Natural killer cell (primary cell): ENCODE measurements around the gene BOLA2B. TPM values are rescaled to one million over a fixed set of nuclear protein-coding genes. Genes with fewer than 3 reads are reported as not detected.

Experiments
- ATAC-seq, 3 donors: fragments of 150-1000 bp in 2 of 3; fragments of 200-7000 bp in 1 of 3; cut with Tn5 transposase; 1 replicate in 1 of 3; 2 replicates in 2 of 3; pipeline ENCODE4 v1.10.0; 2021; ENCODE audit warnings: mild to moderate bottlenecking in 2 of 3, moderate library complexity in 2 of 3
- DNase-seq, 2 donors: peaks; one replicate each; pipeline versions ENCODE4 v3.0.0 to v3.0.0-alpha.2; 2013 to 2021; ENCODE audit warnings: mixed read lengths in 1 of 2
- H3K27ac ChIP-seq: one replicate; pipeline ENCODE4 v1.5.1; 2013; ENCODE audit warnings: mild to moderate bottlenecking, low read length
- H3K27me3 ChIP-seq: one replicate; pipeline ENCODE4 v1.6.1; 2013; ENCODE audit warnings: low read length; ENCODE audit not compliant: control insufficient read depth, insufficient read depth
- H3K36me3 ChIP-seq: one replicate; pipeline ENCODE4 v1.6.1; 2013; ENCODE audit warnings: low read length; ENCODE audit not compliant: control insufficient read depth, insufficient read depth
- H3K4me1 ChIP-seq: one replicate; pipeline ENCODE4 v1.6.1; 2013; ENCODE audit warnings: low read length; ENCODE audit not compliant: control insufficient read depth, insufficient read depth
- H3K4me3 ChIP-seq: one replicate; pipeline ENCODE4 v1.5.1; 2013; ENCODE audit warnings: low read length
- H3K9me3 ChIP-seq: one replicate; pipeline ENCODE4 v1.6.1; 2013; ENCODE audit warnings: low read length; ENCODE audit not compliant: control insufficient read depth, insufficient read depth
- H3K27ac Mint-ChIP-seq, 2 donors: one replicate each; pipeline ENCODE4 v1.8.0; 2022; ENCODE audit warnings: mild to moderate bottlenecking in 2 of 2, mixed read lengths in 2 of 2, moderate library complexity in 1 of 2
- H3K27me3 Mint-ChIP-seq, 2 donors: one replicate each; pipeline ENCODE4 v1.8.0; 2022; ENCODE audit warnings: low read depth in 2 of 2, mixed read lengths in 2 of 2
- H3K36me3 Mint-ChIP-seq: one replicate; pipeline ENCODE4 v1.8.0; 2022; ENCODE audit warnings: mixed read lengths
- H3K4me1 Mint-ChIP-seq, 2 donors: one replicate each; pipeline ENCODE4 v1.8.0; 2022; ENCODE audit warnings: mixed read lengths in 2 of 2
- H3K4me3 Mint-ChIP-seq: one replicate; pipeline ENCODE4 v1.8.0; 2022; ENCODE audit warnings: mild to moderate bottlenecking, moderate library complexity, mixed read lengths
- H3K9me3 Mint-ChIP-seq, 2 donors: one replicate each; pipeline ENCODE4 v1.8.0; 2022; ENCODE audit warnings: mixed read lengths in 2 of 2
- CTCF ChIP-seq: fragments of 200-600 bp; IDR thresholded peaks from one replicate; pipeline ENCODE4 v1.8.0; 2022; ENCODE audit warnings: antibody characterized with exemption
- WGBS: methylation state at CpG from one replicate; pipeline ENCODE4 v1.1.7; 2013; ENCODE audit warnings: missing lambda C conversion rate; ENCODE audit not compliant: insufficient coverage; 5-methylcytosine and 5-hydroxymethylcytosine counted together
- intact Hi-C: fragments of 100-400 bp; cut with micrococcal nuclease; formaldehyde crosslinking; loops from one replicate; pipeline ENCODE4 v1.14.2; 2022
- total RNA-seq, 4 donors: library from RNA; stranded (reverse); fragments of 120-200 nt in 1 of 4; gene quantifications; one replicate each; pipeline versions ENCODE4 v1.2.3 to v1.2.4, GENCODE V29; 2013 to 2022

The BOLA2B gene
- total RNA-seq, 3 donors from 2014 or later (not counting 1 experiment from before 2014, with no cell fraction given): 63.0 to 94.3 (median 70.6) TPM

DNA sequence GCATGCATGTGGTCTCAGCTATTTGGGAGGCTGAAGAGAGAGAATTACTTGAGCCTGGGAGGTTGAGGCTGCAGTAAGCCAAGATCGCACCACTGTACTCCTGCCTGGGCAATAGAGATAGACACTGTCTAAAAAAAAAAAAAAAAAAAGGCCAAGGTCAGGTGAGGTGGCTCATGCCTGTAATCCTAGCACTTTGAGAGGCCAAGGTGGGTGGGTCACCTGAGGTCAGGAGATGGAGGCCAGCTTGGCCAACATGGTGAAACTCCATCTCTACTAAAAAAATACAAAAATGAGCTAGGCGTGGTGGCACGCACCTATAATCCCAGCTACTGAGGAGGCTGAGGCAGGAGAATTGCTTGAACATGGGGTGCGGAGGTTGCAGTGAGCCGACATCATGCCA, 38.3 kb downstream of the BOLA2B start:
- intact Hi-C loops: no loop called here

GRCh38 chr16:30152517-30152916, 40.9 kb downstream of the BOLA2B start:
- Mint-ChIP-seq H3K27ac (no peak overlapping the region), H3K9me3 (peaks cover 2 to 3% of the 10 kb centered on the region in 2 donors), H3K27me3 (no peaks in the 10 kb centered on the region), H3K4me1 (no peaks in the 10 kb centered on the region), H3K4me3 (no peak overlapping the region), H3K36me3 (peaks cover 9% of the 10 kb centered on the region)
- Histone ChIP-seq H3K4me3 (no peak overlapping the region), H3K36me3 (no peaks in the 10 kb centered on the region), H3K9me3 (peaks cover 11% of the 10 kb centered on the region), H3K27ac (no peak overlapping the region), H3K4me1 (peaks cover 4% of the 10 kb centered on the region), H3K27me3 (no peaks in the 10 kb centered on the region)
- DNase-seq: no peak
- WGBS: 97% methylated on average over 6 of the region's 9 CpGs
- intact Hi-C loops: no loop called here
- no peak for TF ChIP-seq CTCF
- ATAC-seq: no peak

More for the DNA sequence above, 38.3 kb downstream of the BOLA2B start:
- Histone ChIP-seq H3K36me3 (no peaks in the 10 kb centered on the region), H3K4me3 (no peak overlapping the region), H3K9me3 (peaks cover under 1% of the 10 kb centered on the region), H3K4me1 (peaks cover 2% of the 10 kb centered on the region), H3K27me3 (no peaks in the 10 kb centered on the region), H3K27ac (no peak overlapping the region)
- TF ChIP-seq CTCF: no peak
- no peak overlapping the region for H3K4me3 Mint-ChIP-seq
- DNase-seq: no peak
- ATAC-seq: no peak
- WGBS: 93% methylated on average over 5 of the region's 5 CpGs
- no peaks in the 10 kb centered on the region for H3K4me1 Mint-ChIP-seq
- H3K27me3 Mint-ChIP-seq: no peaks in the 10 kb centered on the region
- no peaks in the 10 kb centered on the region for H3K9me3 Mint-ChIP-seq
- no peaks in the 10 kb centered on the region for H3K36me3 Mint-ChIP-seq
- no peak overlapping the region for H3K27ac Mint-ChIP-seq

DNA sequence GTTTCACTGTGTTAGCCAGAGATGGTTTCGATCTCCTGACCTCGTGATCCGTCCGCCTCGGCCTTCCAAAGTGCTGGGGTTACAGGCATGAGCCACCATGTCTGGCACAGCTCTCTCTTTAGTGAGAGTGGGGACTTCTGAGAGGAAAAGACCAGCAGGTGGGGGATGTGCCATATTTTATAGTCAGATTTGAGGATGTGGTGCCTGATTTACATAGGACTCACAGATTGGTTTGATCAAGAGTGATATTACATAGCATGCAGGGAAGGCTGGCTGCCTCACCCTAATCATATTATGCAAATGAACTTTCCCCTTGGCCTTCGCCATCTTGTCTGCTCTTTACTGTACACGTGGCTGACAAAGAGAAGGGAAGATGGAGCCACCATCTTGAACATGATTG, 42.4 kb downstream of the BOLA2B start:
- Histone ChIP-seq H3K36me3 (no peaks in the 10 kb centered on the region), H3K4me1 (peaks cover 4% of the 10 kb centered on the region), H3K27me3 (no peaks in the 10 kb centered on the region), H3K9me3 (peaks cover 11% of the 10 kb centered on the region), H3K4me3 (no peak overlapping the region), H3K27ac (no peak overlapping the region)
- TF ChIP-seq CTCF: no peak
- no peaks in the 10 kb centered on the region for H3K4me1 Mint-ChIP-seq
- peaks cover 9% of the 10 kb centered on the region for H3K36me3 Mint-ChIP-seq
- 91% methylated on average over 7 of the region's 7 CpGs for WGBS
- intact Hi-C loops: no loop called here
- peaks cover 2 to 3% of the 10 kb centered on the region in 2 donors for H3K9me3 Mint-ChIP-seq
- ATAC-seq (no peak), DNase-seq (no peak)
- no peak overlapping the region for H3K27ac Mint-ChIP-seq
- no peaks in the 10 kb centered on the region for H3K27me3 Mint-ChIP-seq
- H3K4me3 Mint-ChIP-seq: no peak overlapping the region

- Histone ChIP-seq H3K27ac (no peak overlapping the region), H3K36me3 (no peaks in the 10 kb centered on the region), H3K9me3 (peaks cover 11% of the 10 kb centered on the region), H3K4me3 (no peak overlapping the region), H3K4me1 (peaks cover 4% of the 10 kb centered on the region), H3K27me3 (no peaks in the 10 kb centered on the region)
- no peak for TF ChIP-seq CTCF
- DNase-seq (no peak), ATAC-seq (no peak)
- H3K4me1 Mint-ChIP-seq: peaks cover 0 to 5% of the 10 kb centered on the region in 2 donors
- whole genome bisulfite sequencing: 85% methylated on average over 5 of the region's 5 CpGs
- no peak overlapping the region for H3K4me3 Mint-ChIP-seq
- H3K9me3 Mint-ChIP-seq: peaks cover 2 to 3% of the 10 kb centered on the region in 2 donors
- intact Hi-C loops: no loop called here
- H3K27me3 Mint-ChIP-seq: no peaks in the 10 kb centered on the region
- no peak overlapping the region for H3K27ac Mint-ChIP-seq
- peaks cover 9% of the 10 kb centered on the region for H3K36me3 Mint-ChIP-seq
These were observed 44.1 kb downstream of the BOLA2B start for GRCh38 chr16:30149250-30149930.
